ENCODE results near the gene RREB1. TPM values are rescaled to one million over a fixed set of nuclear protein-coding genes. Genes with fewer than 3 reads are reported as not detected.

The RREB1 gene
- total and polyA plus RNA-seq, 7 experiments from 2014 or later, result 4.2 to 56.7 (median 49.2) TPM

- no peak for DNase-seq
- peak overlapping the region in 1 of 9 donors; percentile 41 for H3K27ac Mint-ChIP-seq
- ATAC-seq, result no peak
- POLR2A ChIA-PET, result interaction anchor here (1.4 to 1.9 kb wide), 2 partner anchors 11 to 12 kb away, joined by 4 to 5 read pairs; no protein-coding TSS in a partner anchor
- H3K9me3 Mint-ChIP-seq, result no peaks in the 10 kb centered on the region
- H3K4me1 Mint-ChIP-seq, result peaks cover 18 to 91% (median 73%) of the 10 kb centered on the region in 7 donors
- peaks cover 0 to 20% of the 10 kb centered on the region in 2 donors for H3K4me1 ChIP-seq (ENCODE audit: control insufficient read depth in 2 of 2, insufficient read depth in 2 of 2, low read length in 2 of 2)
- H3K27ac ChIP-seq (ENCODE audit: low read depth, low read length), result no peak overlapping the region
- CTCF ChIA-PET, result no interaction called here
- H3K36me3 Mint-ChIP-seq, result peaks cover 0 to 13% (median 3%) of the 10 kb centered on the region in 5 donors
- no peaks in the 10 kb centered on the region for H3K27me3 Mint-ChIP-seq
- no peaks in the 10 kb centered on the region for H3K27me3 ChIP-seq (ENCODE audit: control insufficient read depth in 2 of 2, insufficient read depth in 2 of 2, low read length in 2 of 2)
- intact Hi-C loops (cut with micrococcal nuclease), result no loop called here
- H3K4me3 ChIP-seq (ENCODE audit: low read length), result no peak overlapping the region
- H3K4me3 Mint-ChIP-seq, result no peak overlapping the region
- H3K36me3 ChIP-seq (ENCODE audit: control insufficient read depth in 2 of 3, insufficient read depth in 3 of 3, low read length in 3 of 3), result no peaks in the 10 kb centered on the region
- no peaks in the 10 kb centered on the region for H3K9me3 ChIP-seq (ENCODE audit: control insufficient read depth in 2 of 3, low read length in 3 of 3)
Observed at GRCh38 chr6:7165890-7166267, 58.1 kb downstream of the RREB1 start.

- H3K27me3 ChIP-seq (ENCODE audit: control insufficient read depth in 2 of 2, insufficient read depth in 2 of 2, low read length in 2 of 2), result no peaks in the 10 kb centered on the region
- POLR2A ChIA-PET, result interaction anchor here (1.4 kb wide), 1 partner anchor 11 kb away, joined by 4 read pairs; no protein-coding TSS in a partner anchor
- no peak overlapping the region for H3K27ac ChIP-seq (ENCODE audit: low read depth, low read length)
- H3K4me3 ChIP-seq (ENCODE audit: low read length), result no peak overlapping the region
- Mint-ChIP-seq H3K36me3 (peaks cover 0 to 13% (median 3%) of the 10 kb centered on the region in 5 donors), H3K27ac (peak overlapping the region in 1 of 9 donors; percentile 41), H3K9me3 (no peaks in the 10 kb centered on the region), H3K4me1 (peaks cover 15 to 91% (median 73%) of the 10 kb centered on the region in 7 donors), H3K4me3 (no peak overlapping the region), H3K27me3 (no peaks in the 10 kb centered on the region)
- no peak for DNase-seq
- no peaks in the 10 kb centered on the region for H3K36me3 ChIP-seq (ENCODE audit: control insufficient read depth in 2 of 3, insufficient read depth in 3 of 3, low read length in 3 of 3)
- ATAC-seq, result peak; percentile 71
- no peaks in the 10 kb centered on the region for H3K9me3 ChIP-seq (ENCODE audit: control insufficient read depth in 2 of 3, low read length in 3 of 3)
- CTCF ChIA-PET, result interaction anchor here (0.6 kb wide), 1 partner anchor 61 kb away, joined by 3 read pairs; no protein-coding TSS in a partner anchor
- intact Hi-C loops (cut with micrococcal nuclease), result no loop called here
- H3K4me1 ChIP-seq (ENCODE audit: control insufficient read depth in 2 of 2, insufficient read depth in 2 of 2, low read length in 2 of 2), result peaks cover 0 to 16% of the 10 kb centered on the region in 2 donors
Observed at GRCh38 chr6:7166410-7167293, 58.9 kb downstream of the RREB1 start.

GRCh38 chr6:7169296-7169721 is 61.5 kb downstream of the RREB1 start:
- no peaks in the 10 kb centered on the region for H3K9me3 ChIP-seq (ENCODE audit: control insufficient read depth in 2 of 3, low read length in 3 of 3)
- Mint-ChIP-seq H3K27me3 (no peaks in the 10 kb centered on the region), H3K9me3 (no peaks in the 10 kb centered on the region), H3K27ac (peak overlapping the region in 4 of 9 donors; percentile 43 to 83 (median 47)), H3K4me3 (no peak overlapping the region), H3K4me1 (peaks cover 15 to 81% (median 62%) of the 10 kb centered on the region in 7 donors), H3K36me3 (peaks cover 0 to 13% (median 3%) of the 10 kb centered on the region in 5 donors)
- POLR2A ChIA-PET, result interaction anchor here (0.8 kb wide), 1 partner anchor 60 kb away, joined by 3 read pairs; no protein-coding TSS in a partner anchor
- DNase-seq (no peak), ATAC-seq (no peak)
- no peaks in the 10 kb centered on the region for H3K36me3 ChIP-seq (ENCODE audit: control insufficient read depth in 2 of 3, insufficient read depth in 3 of 3, low read length in 3 of 3)
- no peak overlapping the region for H3K27ac ChIP-seq (ENCODE audit: low read depth, low read length)
- intact Hi-C loops (cut with micrococcal nuclease), result no loop called here
- CTCF ChIA-PET, result interaction anchor here (1.7 kb wide), 1 partner anchor 23 kb away, joined by 5 read pairs; no protein-coding TSS in a partner anchor
- peaks cover 0 to 10% of the 10 kb centered on the region in 2 donors for H3K4me1 ChIP-seq (ENCODE audit: control insufficient read depth in 2 of 2, insufficient read depth in 2 of 2, low read length in 2 of 2)
- no peaks in the 10 kb centered on the region for H3K27me3 ChIP-seq (ENCODE audit: control insufficient read depth in 2 of 2, insufficient read depth in 2 of 2, low read length in 2 of 2)
- no peak overlapping the region for H3K4me3 ChIP-seq (ENCODE audit: low read length)

GRCh38 chr6:7170117-7170732 is 62.5 kb downstream of the RREB1 start:
- Histone ChIP-seq H3K4me1 (ENCODE audit: control insufficient read depth in 2 of 2, insufficient read depth in 2 of 2, low read length in 2 of 2) (peaks cover 0 to 10% of the 10 kb centered on the region in 2 donors), H3K27ac (ENCODE audit: low read depth, low read length) (no peak overlapping the region), H3K36me3 (ENCODE audit: control insufficient read depth in 2 of 3, insufficient read depth in 3 of 3, low read length in 3 of 3) (no peaks in the 10 kb centered on the region), H3K9me3 (ENCODE audit: control insufficient read depth in 2 of 3, low read length in 3 of 3) (no peaks in the 10 kb centered on the region), H3K4me3 (ENCODE audit: low read length) (no peak overlapping the region), H3K27me3 (ENCODE audit: control insufficient read depth in 2 of 2, insufficient read depth in 2 of 2, low read length in 2 of 2) (no peaks in the 10 kb centered on the region)
- Mint-ChIP-seq H3K27me3 (no peaks in the 10 kb centered on the region), H3K27ac (peak overlapping the region in 1 of 9 donors; percentile 36), H3K4me3 (no peak overlapping the region), H3K36me3 (peaks cover 0 to 8% (median 0%) of the 10 kb centered on the region in 5 donors), H3K9me3 (no peaks in the 10 kb centered on the region), H3K4me1 (peaks cover 15 to 72% (median 53%) of the 10 kb centered on the region in 7 donors)
- CTCF ChIA-PET, result no interaction called here
- ATAC-seq, result no peak
- no peak for DNase-seq
- POLR2A ChIA-PET, result interaction anchor here (0.8 to 1.0 kb wide), 2 partner anchors 25 to 61 kb away, joined by 3 read pairs; no protein-coding TSS in a partner anchor
- intact Hi-C loops (cut with micrococcal nuclease), result no loop called here

GRCh38 chr6:7171119-7171518 is 63.4 kb downstream of the RREB1 start:
- H3K4me1 Mint-ChIP-seq, result peaks cover 9 to 63% (median 49%) of the 10 kb centered on the region in 7 donors
- H3K9me3 ChIP-seq (ENCODE audit: control insufficient read depth in 2 of 3, low read length in 3 of 3), result no peaks in the 10 kb centered on the region
- H3K4me3 ChIP-seq (ENCODE audit: low read length), result no peak overlapping the region
- H3K27ac ChIP-seq (ENCODE audit: low read depth, low read length), result no peak overlapping the region
- ATAC-seq (no peak), DNase-seq (no peak)
- H3K27me3 ChIP-seq (ENCODE audit: control insufficient read depth in 2 of 2, insufficient read depth in 2 of 2, low read length in 2 of 2), result no peaks in the 10 kb centered on the region
- H3K27me3 Mint-ChIP-seq, result no peaks in the 10 kb centered on the region
- peaks cover 0 to 10% of the 10 kb centered on the region in 2 donors for H3K4me1 ChIP-seq (ENCODE audit: control insufficient read depth in 2 of 2, insufficient read depth in 2 of 2, low read length in 2 of 2)
- ChIA-PET CTCF (no interaction called here), POLR2A (interaction anchor here (1.0 kb wide), 1 partner anchor 26 kb away, joined by 3 read pairs; no protein-coding TSS in a partner anchor)
- H3K27ac Mint-ChIP-seq, result peak overlapping the region in 5 of 9 donors; percentile 3 to 51 (median 19)
- H3K36me3 Mint-ChIP-seq, result peaks cover 0 to 4% (median 0%) of the 10 kb centered on the region in 5 donors
- H3K4me3 Mint-ChIP-seq, result peak overlapping the region in 1 of 10 donors; percentile 68
- no peaks in the 10 kb centered on the region for H3K36me3 ChIP-seq (ENCODE audit: control insufficient read depth in 2 of 3, insufficient read depth in 3 of 3, low read length in 3 of 3)
- intact Hi-C loops (cut with micrococcal nuclease), result no loop called here
- no peaks in the 10 kb centered on the region for H3K9me3 Mint-ChIP-seq

GRCh38 chr6:7171733-7172132 is 64.0 kb downstream of the RREB1 start:
- Histone ChIP-seq H3K36me3 (ENCODE audit: control insufficient read depth in 2 of 3, insufficient read depth in 3 of 3, low read length in 3 of 3) (peaks cover 0 to 5% (median 0%) of the 10 kb centered on the region in 3 experiments), H3K4me1 (ENCODE audit: control insufficient read depth in 2 of 2, insufficient read depth in 2 of 2, low read length in 2 of 2) (peaks cover 0 to 10% of the 10 kb centered on the region in 2 donors), H3K27me3 (ENCODE audit: control insufficient read depth in 2 of 2, insufficient read depth in 2 of 2, low read length in 2 of 2) (no peaks in the 10 kb centered on the region), H3K9me3 (ENCODE audit: control insufficient read depth in 2 of 3, low read length in 3 of 3) (no peaks in the 10 kb centered on the region), H3K27ac (ENCODE audit: low read depth, low read length) (no peak overlapping the region), H3K4me3 (ENCODE audit: low read length) (no peak overlapping the region)
- Mint-ChIP-seq H3K9me3 (no peaks in the 10 kb centered on the region), H3K27ac (peak overlapping the region in 4 of 9 donors; percentile 1 to 51 (median 20)), H3K27me3 (no peaks in the 10 kb centered on the region), H3K4me3 (peak overlapping the region in 1 of 10 donors; percentile 1), H3K36me3 (peaks cover 0 to 3% (median 0%) of the 10 kb centered on the region in 5 donors), H3K4me1 (peaks cover 9 to 57% (median 43%) of the 10 kb centered on the region in 7 donors)
- ATAC-seq (no peak), DNase-seq (no peak)
- CTCF ChIA-PET, result interaction anchor here (0.5 kb wide), 1 partner anchor 522 kb away, joined by 4 read pairs; no protein-coding TSS in a partner anchor
- intact Hi-C loops (cut with micrococcal nuclease), result no loop called here
- POLR2A ChIA-PET, result no interaction called here

Measured in naive thymus-derived CD4-positive, alpha-beta T cell (primary cell).